Measurements from ENCODE around the gene DNAH1. TPM values are rescaled to one million over a fixed set of nuclear protein-coding genes. Genes with fewer than 3 reads are reported as not detected.

The DNAH1 gene
- total RNA-seq, 1 experiment from 2014 or later: 5.5 TPM

DNA sequence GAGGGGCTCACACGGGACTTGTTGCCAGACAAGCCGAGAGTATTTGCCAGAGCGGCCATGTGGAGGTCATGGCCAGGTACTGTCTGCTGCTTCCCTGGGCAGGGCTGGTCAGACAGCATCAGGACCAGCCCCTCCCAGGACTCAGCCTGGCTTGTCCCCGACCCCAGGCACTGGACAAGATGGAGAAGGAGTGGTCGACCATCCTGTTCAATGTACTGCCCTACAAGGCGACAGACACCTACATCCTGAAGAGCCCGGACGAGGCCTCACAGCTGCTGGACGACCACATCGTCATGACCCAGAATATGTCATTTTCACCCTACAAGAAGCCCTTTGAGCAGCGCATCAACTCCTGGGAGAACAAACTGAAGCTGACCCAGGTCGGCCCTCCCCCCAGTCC is 38.6 kb downstream of the DNAH1 start:
- CTCF ChIA-PET: no interaction called here
- ATAC-seq: no peak
- no peak for TF ChIP-seq ELF1 (IDR thresholded peaks at IDR 0.05; ENCODE audit: borderline replicate concordance, low read depth)
- H3K9me2 ChIP-seq (ENCODE audit: insufficient read depth): no peaks in the 10 kb centered on the region
- no peaks in the 10 kb centered on the region for H3K9me3 ChIP-seq (ENCODE audit: control insufficient read depth in 1 of 2, insufficient read depth in 1 of 2, low read depth in 1 of 2, low read length in 2 of 2)
- H3K27me3 ChIP-seq (ENCODE audit: insufficient read depth, low read length): no peaks in the 10 kb centered on the region
- no peaks in the 10 kb centered on the region for H3K79me2 ChIP-seq (ENCODE audit: insufficient read depth, low read length)
- intact Hi-C loops (cut with micrococcal nuclease): no loop called here
- H2AFZ ChIP-seq (ENCODE audit: low read depth, low read length, poor library complexity, severe bottlenecking): no peak overlapping the region
- no peak overlapping the region for H3K27ac ChIP-seq (ENCODE audit: low read depth, low read length)
- no peaks in the 10 kb centered on the region for H3K36me3 ChIP-seq (ENCODE audit: control insufficient read depth in 1 of 2, insufficient read depth in 2 of 2, low read length in 2 of 2)
- no peaks in the 10 kb centered on the region for H3K4me1 ChIP-seq (ENCODE audit: control insufficient read depth in 1 of 2, insufficient read depth in 2 of 2, low read length in 2 of 2)
- no peak for DNase-seq (ENCODE audit: low read depth, low spot score)
- no TSS peak for BruUV-seq (replicated peaks)
- no peak overlapping the region for H3K4me3 ChIP-seq (replicated peaks in 1 of 2; ENCODE audit: low read depth in 1 of 2, low read length in 2 of 2)
- no peaks in the 10 kb centered on the region for H4K20me1 ChIP-seq (ENCODE audit: insufficient read depth)
- no peak overlapping the region for H3K9ac ChIP-seq (ENCODE audit: low read length)
- H3K4me2 ChIP-seq (ENCODE audit: low read length): no peak overlapping the region
- POLR2A ChIA-PET: no interaction called here
- RAD21 ChIA-PET (ENCODE audit: low non-redundant PET in 1 of 2, low total read pairs in 2 of 2, uncharacterized antibody in 2 of 2, unreplicated experiment in 2 of 2): no interaction called here

DNA sequence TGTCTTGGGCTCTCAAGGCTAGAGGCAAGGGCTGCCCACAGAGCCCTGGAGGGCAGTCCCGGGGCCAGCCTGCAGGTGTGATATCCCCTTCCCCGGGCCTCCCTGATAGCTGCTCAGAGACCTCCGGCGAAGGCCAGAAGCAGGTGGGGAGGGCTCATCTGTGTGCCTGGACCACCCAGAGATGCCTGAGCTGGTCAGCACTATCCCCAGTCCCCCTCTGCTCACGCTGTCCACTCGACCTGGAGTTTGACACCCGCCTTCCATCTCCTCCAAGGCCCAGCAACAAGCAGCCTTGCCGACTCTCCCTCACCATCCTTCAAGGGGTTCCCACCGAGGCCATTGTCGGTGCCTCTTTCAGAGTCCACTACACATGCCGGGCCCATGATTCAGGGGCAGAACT is 39.4 kb downstream of the DNAH1 start:
- ATAC-seq (no peak), DNase-seq (ENCODE audit: low read depth, low spot score) (no peak)
- ChIA-PET RAD21 (ENCODE audit: low non-redundant PET in 1 of 2, low total read pairs in 2 of 2, uncharacterized antibody in 2 of 2, unreplicated experiment in 2 of 2) (no interaction called here), POLR2A (no interaction called here), CTCF (no interaction called here)
- TF ChIP-seq ZNF274 (IDR thresholded peaks at IDR 0.05; ENCODE audit: low read depth, low read length): no peak
- TF ChIP-seq FOSL1 (IDR thresholded peaks at IDR 0.05; ENCODE audit: low read depth): no peak
- TF ChIP-seq EGR1 (IDR thresholded peaks at IDR 0.05; ENCODE audit: low read depth): no peak
- TF ChIP-seq, protein P1, sequence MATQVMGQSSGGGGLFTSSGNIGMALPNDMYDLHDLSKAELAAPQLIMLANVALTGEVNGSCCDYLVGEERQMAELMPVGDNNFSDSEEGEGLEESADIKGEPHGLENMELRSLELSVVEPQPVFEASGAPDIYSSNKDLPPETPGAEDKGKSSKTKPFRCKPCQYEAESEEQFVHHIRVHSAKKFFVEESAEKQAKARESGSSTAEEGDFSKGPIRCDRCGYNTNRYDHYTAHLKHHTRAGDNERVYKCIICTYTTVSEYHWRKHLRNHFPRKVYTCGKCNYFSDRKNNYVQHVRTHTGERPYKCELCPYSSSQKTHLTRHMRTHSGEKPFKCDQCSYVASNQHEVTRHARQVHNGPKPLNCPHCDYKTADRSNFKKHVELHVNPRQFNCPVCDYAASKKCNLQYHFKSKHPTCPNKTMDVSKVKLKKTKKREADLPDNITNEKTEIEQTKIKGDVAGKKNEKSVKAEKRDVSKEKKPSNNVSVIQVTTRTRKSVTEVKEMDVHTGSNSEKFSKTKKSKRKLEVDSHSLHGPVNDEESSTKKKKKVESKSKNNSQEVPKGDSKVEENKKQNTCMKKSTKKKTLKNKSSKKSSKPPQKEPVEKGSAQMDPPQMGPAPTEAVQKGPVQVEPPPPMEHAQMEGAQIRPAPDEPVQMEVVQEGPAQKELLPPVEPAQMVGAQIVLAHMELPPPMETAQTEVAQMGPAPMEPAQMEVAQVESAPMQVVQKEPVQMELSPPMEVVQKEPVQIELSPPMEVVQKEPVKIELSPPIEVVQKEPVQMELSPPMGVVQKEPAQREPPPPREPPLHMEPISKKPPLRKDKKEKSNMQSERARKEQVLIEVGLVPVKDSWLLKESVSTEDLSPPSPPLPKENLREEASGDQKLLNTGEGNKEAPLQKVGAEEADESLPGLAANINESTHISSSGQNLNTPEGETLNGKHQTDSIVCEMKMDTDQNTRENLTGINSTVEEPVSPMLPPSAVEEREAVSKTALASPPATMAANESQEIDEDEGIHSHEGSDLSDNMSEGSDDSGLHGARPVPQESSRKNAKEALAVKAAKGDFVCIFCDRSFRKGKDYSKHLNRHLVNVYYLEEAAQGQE (IDR thresholded peaks at IDR 0.05; ENCODE audit: low read depth): no peak
- no peaks in the 10 kb centered on the region for H3K27me3 ChIP-seq (ENCODE audit: insufficient read depth, low read length)
- no peak overlapping the region for H3K27ac ChIP-seq (ENCODE audit: low read depth, low read length)
- H3K9me2 ChIP-seq (ENCODE audit: insufficient read depth): no peaks in the 10 kb centered on the region
- no peak overlapping the region for H2AFZ ChIP-seq (ENCODE audit: low read depth, low read length, poor library complexity, severe bottlenecking)
- no peak overlapping the region for H3K4me3 ChIP-seq (replicated peaks in 1 of 2; ENCODE audit: low read depth in 1 of 2, low read length in 2 of 2)
- no TSS peak for BruUV-seq (replicated peaks)
- H4K20me1 ChIP-seq (ENCODE audit: insufficient read depth): no peaks in the 10 kb centered on the region
- H3K4me2 ChIP-seq (ENCODE audit: low read length): no peak overlapping the region
- no peaks in the 10 kb centered on the region for H3K4me1 ChIP-seq (ENCODE audit: control insufficient read depth in 1 of 2, insufficient read depth in 2 of 2, low read length in 2 of 2)
- H3K9ac ChIP-seq (ENCODE audit: low read length): no peak overlapping the region
- no peaks in the 10 kb centered on the region for H3K36me3 ChIP-seq (ENCODE audit: control insufficient read depth in 1 of 2, insufficient read depth in 2 of 2, low read length in 2 of 2)
- intact Hi-C loops (cut with micrococcal nuclease): no loop called here
- no peaks in the 10 kb centered on the region for H3K79me2 ChIP-seq (ENCODE audit: insufficient read depth, low read length)
- H3K9me3 ChIP-seq (ENCODE audit: control insufficient read depth in 1 of 2, insufficient read depth in 1 of 2, low read depth in 1 of 2, low read length in 2 of 2): no peaks in the 10 kb centered on the region
